HepG2 (cell line): ENCODE data around the gene SMARCA4. TPM values are rescaled to one million over a fixed set of nuclear protein-coding genes. Genes with fewer than 3 reads are reported as not detected.

Experiments
- ATAC-seq: fragments of 200-7000 bp; cut with Tn5 transposase; 3 replicates; pipeline ENCODE4 v1.9.1; 2020; ENCODE audit warnings: mild to moderate bottlenecking, moderate library complexity
- Bru-seq: library from RNA; stranded (reverse); fragments of 400-500 nt; gene quantifications from one replicate; lab custom pipeline; 2021; lab: Mats Ljungman, UMichigan
- BruChase-seq, 2 experiments: library from RNA; stranded (reverse); fragments of 400-500 nt; gene quantifications; one replicate each; lab custom pipeline; 2021; lab: Mats Ljungman, UMichigan
- BruUV-seq: library from RNA; stranded (reverse); fragments of 400-500 nt; replicated peaks from 2 replicates; lab custom pipeline; 2021; lab: Mats Ljungman, UMichigan
- CTCF ChIA-PET: fragments of 300-600 bp; formaldehyde crosslinking; extraction: SDS; loops from one replicate; lab custom pipeline; 2021; ENCODE audit warnings: low total read pairs, inconsistent platforms, low intra/inter-chr PET ratio; lab: Yijun Ruan, JAX
- POLR2A ChIA-PET: fragments of 350-600 bp; sonication (Branson Sonifier 250); formaldehyde crosslinking; loops from one replicate; lab custom pipeline; 2020; ENCODE audit warnings: antibody characterized with exemption, inconsistent platforms; lab: Yijun Ruan, JAX
- DNase-seq: peaks from one replicate; pipeline ENCODE4 v3.0.0-alpha.2; 2015; ENCODE audit warnings: low spot score
- FAIRE-seq: peaks from 3 replicates; lab custom pipeline; 2011; peaks lifted over from hg19 to GRCh38; lab: Jason Lieb, UNC
- H2AFZ ChIP-seq: one replicate; pipeline ENCODE4 v1.6.1; 2011; ENCODE audit warnings: low read length, inconsistent platforms
- H3K27ac ChIP-seq: fragments of 300-600 bp; 3 replicates; pipeline ENCODE4 v1.8.0; 2011; ENCODE audit warnings: mixed run types, mild to moderate bottlenecking, mixed read lengths, low read length, inconsistent platforms; ENCODE audit not compliant: insufficient read depth; ENCODE audit errors: extremely low read length
- H3K27me3 ChIP-seq, 2 experiments: fragments of 200-600 bp in 1 of 2; 2 replicates in 1 of 2; 3 replicates in 1 of 2; pipeline versions ENCODE4 v1.6.0 to v1.8.0; 2011; ENCODE audit warnings: low read length in 2 of 2, mild to moderate bottlenecking in 2 of 2, moderate library complexity in 2 of 2, inconsistent platforms in 1 of 2; ENCODE audit not compliant: insufficient read depth in 2 of 2, control insufficient read depth in 1 of 2
- H3K36me3 ChIP-seq, 2 experiments: fragments of 200-600 bp in 1 of 2; replicated peaks in 1 of 2; 2 replicates in 1 of 2; 3 replicates in 1 of 2; pipeline versions ENCODE4 v1.5.1 to v1.8.0; 2011; ENCODE audit warnings: low read length in 2 of 2, inconsistent platforms in 1 of 2; ENCODE audit not compliant: insufficient read depth in 2 of 2, control insufficient read depth in 1 of 2
- H3K4me1 ChIP-seq: 2 replicates; pipeline ENCODE4 v1.5.1; 2012; ENCODE audit warnings: low read length, inconsistent platforms; ENCODE audit not compliant: insufficient read depth
- H3K4me2 ChIP-seq: 2 replicates; pipeline ENCODE4 v1.6.0; 2011; ENCODE audit warnings: low read depth, low read length, inconsistent platforms
- H3K4me3 ChIP-seq, 3 experiments: fragments of 200-600 bp in 1 of 3; sonication (generic), shearing (Covaris generic) in 1 of 3; replicated peaks in 1 of 3; 2 replicates each; pipeline ENCODE4 v1.5.1; 2011 to 2016; ENCODE audit warnings: low read length in 3 of 3, inconsistent platforms in 2 of 3, low read depth in 2 of 3, mild to moderate bottlenecking in 2 of 3, control low read depth in 1 of 3, mixed read lengths in 1 of 3; ENCODE audit not compliant: insufficient read depth in 1 of 3
- H3K79me2 ChIP-seq: one replicate; pipeline ENCODE4 v1.6.1; 2011; ENCODE audit warnings: low read length, inconsistent platforms; ENCODE audit not compliant: insufficient read depth
- H3K9ac ChIP-seq: 2 replicates; pipeline ENCODE4 v1.6.0; 2011; ENCODE audit warnings: mild to moderate bottlenecking, low read depth, low read length, inconsistent platforms; ENCODE audit not compliant: insufficient read depth
- H3K9me3 ChIP-seq: 2 replicates; pipeline ENCODE4 v1.5.1; 2012; ENCODE audit warnings: mild to moderate bottlenecking, low read length
- H4K20me1 ChIP-seq: 2 replicates; pipeline ENCODE4 v1.6.0; 2011; ENCODE audit warnings: inconsistent platforms, mild to moderate bottlenecking, low read length, moderate library complexity; ENCODE audit not compliant: insufficient read depth
- CENPX ChIP-seq: sonication (generic); formaldehyde crosslinking; IDR thresholded peaks from 2 replicates; pipeline ENCODE4 v1.9.0; 2021; ENCODE audit warnings: mild to moderate bottlenecking, missing genetic modification reagents, moderate library complexity
- CTCF ChIP-seq: sonication (generic); formaldehyde crosslinking; IDR thresholded peaks from 2 replicates; pipeline ENCODE4 v1.5.0; 2020; ENCODE audit warnings: mild to moderate bottlenecking, missing genetic modification reagents, moderate library complexity
- GMEB2 ChIP-seq: IDR thresholded peaks from 2 replicates; pipeline ENCODE4 v1.6.1; 2016; ENCODE audit warnings: missing biosample characterization, missing genetic modification reagents, low read depth
- HNF4A ChIP-seq: sonication (generic); formaldehyde crosslinking; IDR thresholded peaks from 2 replicates; pipeline ENCODE4 v1.4.0; 2020; ENCODE audit warnings: missing genetic modification reagents
- PAF1 ChIP-seq: IDR thresholded peaks from 2 replicates; pipeline ENCODE4 v1.6.1; 2016; ENCODE audit warnings: missing genetic modification reagents, missing compliant biosample characterization
- SRY ChIP-seq: sonication (generic); formaldehyde crosslinking; IDR thresholded peaks from 2 replicates; pipeline ENCODE4 v1.8.0; 2022; ENCODE audit warnings: mild to moderate bottlenecking, missing genetic modification reagents
- ZNF3 ChIP-seq: IDR thresholded peaks from 2 replicates; pipeline ENCODE4 v1.7.0; 2017; ENCODE audit warnings: inconsistent platforms
- ZNF512B ChIP-seq: sonication (generic); formaldehyde crosslinking; IDR thresholded peaks from 2 replicates; pipeline ENCODE4 v1.5.1; 2020; ENCODE audit warnings: missing genetic modification reagents, mild to moderate bottlenecking, borderline replicate concordance
- ZNF652 ChIP-seq: IDR thresholded peaks from 2 replicates; pipeline ENCODE4 v1.6.1; 2016; ENCODE audit warnings: low read depth, borderline replicate concordance
- ZNF740 ChIP-seq: sonication (generic); formaldehyde crosslinking; IDR thresholded peaks from 2 replicates; pipeline ENCODE4 v1.4.0; 2020; ENCODE audit warnings: missing genetic modification reagents
- WGBS: methylation state at CpG from one replicate; pipeline ENCODE4 v1.1.6; 2017; ENCODE audit warnings: low lambda C conversion rate; 5-methylcytosine and 5-hydroxymethylcytosine counted together
- in situ Hi-C: cut with HindIII; loops from 2 replicates; pipeline ENCODE4 v1.10.0; 2017; ENCODE audit warnings: low pct_unique_long_range_greater_than_20kb; ENCODE audit not compliant: extremely low pct_ligation_motif_present
- intact Hi-C: fragments of 100-400 bp; cut with micrococcal nuclease; formaldehyde crosslinking; loops from one replicate; pipeline ENCODE4 v1.10.0; 2022; ENCODE audit not compliant: unreplicated experiment
- long read RNA-seq, 2 experiments: library from RNA in 1 of 2; library from polyadenylated mRNA in 1 of 2; stranded (forward) in 1 of 2; unstranded in 1 of 2; transcript quantifications; one replicate each; pipeline ENCODE4 v2.0.0, GENCODE V29; 2019 to 2022
- polyA minus RNA-seq, 3 experiments: library from RNA; depleted of rRNA, polyadenylated mRNA; stranded (reverse); fragments of >200 nt; gene quantifications; 2 replicates each; pipeline ENCODE4 v1.2.3, GENCODE V29; 2011; ENCODE audit warnings: low replicate concordance in 1 of 3
- polyA plus RNA-seq, 8 experiments: library from polyadenylated mRNA; depleted of rRNA in 3 of 8; stranded (reverse) in 7 of 8; unstranded in 1 of 8; fragments of >200 nt; fragmentation: Illumina TruSeq in 4 of 8; extraction: Trizol in 4 of 8; gene quantifications; 2 replicates each; pipeline versions ENCODE4 v1.2.1 to v1.2.3, GENCODE V29; 2011 to 2016; ENCODE audit warnings: low read depth in 4 of 8, missing spikeins in 1 of 8, mixed read lengths in 1 of 8; ENCODE audit not compliant: insufficient read depth in 1 of 8
- total RNA-seq, 5 experiments: library from RNA; depleted of rRNA; stranded (reverse); fragments of >200 nt; fragmentation: Illumina TruSeq; extraction: Trizol; gene quantifications; 2 replicates each; pipeline ENCODE4 v1.2.3, GENCODE V29; 2016; ENCODE audit warnings: low read depth in 1 of 5

SMARCA4 gene
- total RNA-seq (2016; rRNA removed; fragmentation: Illumina TruSeq; extraction: Trizol) (45.9 and 61.5 TPM in 2 replicates), polyA plus RNA-seq (2011; rRNA removed) (25.4 and 28.7 TPM in 2 replicates), polyA minus RNA-seq (2011; rRNA and poly(A)+ RNA removed; ENCODE audit: low replicate concordance) (91.5 and 97.2 TPM in 2 replicates), Bru-seq, nascent RNA (percentile 61 among the genes with signal in this experiment), BruChase-seq, experiment 1, labeled RNA remaining after a 6-hour chase (percentile 77 among the genes with signal in this experiment), BruChase-seq, experiment 2, labeled RNA remaining after a 2-hour chase (percentile 69 among the genes with signal in this experiment)
- 13.7 and 14.9 TPM in 2 replicates for total RNA-seq (2016; cell fraction: cytosol; rRNA removed; fragmentation: Illumina TruSeq; extraction: Trizol; ENCODE audit: low read depth)
- 46.7 and 48.0 TPM in 2 replicates for total RNA-seq (2016; cell fraction: insoluble cytoplasmic fraction; rRNA removed; fragmentation: Illumina TruSeq; extraction: Trizol)
- 29.6 and 31.5 TPM in 2 replicates for total RNA-seq (2016; cell fraction: membrane; rRNA removed; fragmentation: Illumina TruSeq; extraction: Trizol)
- total RNA-seq (2016; cell fraction: nucleus; rRNA removed; fragmentation: Illumina TruSeq; extraction: Trizol), result 40.2 and 49.1 TPM in 2 replicates
- 17.4 and 25.0 TPM in 2 replicates for polyA plus RNA-seq (2011; cell fraction: cytosol; rRNA removed)
- polyA plus RNA-seq (2011; cell fraction: nucleus; rRNA removed), result 76.1 and 88.8 TPM in 2 replicates
- 42.7 and 48.1 TPM in 2 replicates for polyA plus RNA-seq (2012)
- polyA plus RNA-seq (2016; cell fraction: cytosol; fragmentation: Illumina TruSeq; extraction: Trizol; ENCODE audit: low read depth), result 7.8 and 9.0 TPM in 2 replicates
- 65.5 and 92.2 TPM in 2 replicates for polyA plus RNA-seq (2016; cell fraction: insoluble cytoplasmic fraction; fragmentation: Illumina TruSeq; extraction: Trizol; ENCODE audit: low read depth)
- polyA plus RNA-seq (2016; cell fraction: membrane; fragmentation: Illumina TruSeq; extraction: Trizol; ENCODE audit: low read depth), result 20.1 and 25.6 TPM in 2 replicates
- 103 and 106 TPM in 2 replicates for polyA plus RNA-seq (2016; cell fraction: nucleus; fragmentation: Illumina TruSeq; extraction: Trizol; ENCODE audit: insufficient read depth, low read depth)
- 47.5 and 47.9 TPM in 2 replicates for polyA minus RNA-seq (2011; cell fraction: cytosol; rRNA and poly(A)+ RNA removed)
- polyA minus RNA-seq (2011; cell fraction: nucleus; rRNA and poly(A)+ RNA removed), result 41.6 and 43.3 TPM in 2 replicates
- long read RNA-seq, experiment 1, full-length matches to known transcripts, result 3 of 57 reads
- long read RNA-seq, experiment 1, partial matches to known transcripts, result 51 of 57 reads
- long read RNA-seq, experiment 1, other reads (novel, unspliced or antisense), result 3 of 57 reads
- long read RNA-seq, experiment 2, full-length matches to known transcripts, result 4 of 120 reads
- long read RNA-seq, experiment 2, partial matches to known transcripts, result 86 of 120 reads
- long read RNA-seq, experiment 2, other reads (novel, unspliced or antisense), result 30 of 120 reads

- intact Hi-C loops, result no loop called here
- POLR2A ChIA-PET, result interaction anchor here (1.5 to 2.6 kb wide), 3 partner anchors 19 to 24 kb away, joined by 9 to 17 read pairs (median 10); no protein-coding TSS in a partner anchor
- TF ChIP-seq SRY, result peak; percentile 82
- no peak for TF ChIP-seq CTCF (CRISPR knock-in tag)
- TF ChIP-seq ZNF512B (CRISPR knock-in tag), result no peak
- TF ChIP-seq ZNF740, result peak; percentile 60; the same call in 1 of the 2 replicates
- no peak for TF ChIP-seq HNF4A (CRISPR knock-in tag)
- no peak for TF ChIP-seq ZNF3
- TF ChIP-seq PAF1, result no peak
- no peak for TF ChIP-seq CENPX (CRISPR knock-in tag)
- TF ChIP-seq GMEB2 (CRISPR knock-in tag), result peak; percentile 67; the same call in 1 of the 2 replicates
- no peak for TF ChIP-seq ZNF652 (CRISPR knock-in tag)
Observed at GRCh38 chr19:10960314-10961072, at the start of gene SMARCA4. TSS of gene SMARCA4 (plus strand) at chr19:10961030. CDS start at chr19:10984152, 23,122 bp downstream.

More at GRCh38 chr19:10960314-10961072, at the start of gene SMARCA4:
- DNase-seq (peak; percentile 88), ATAC-seq (peak; percentile 81), FAIRE-seq (peak; percentile 39)
- no peaks in the 10 kb centered on the region for H3K9me3 ChIP-seq
- H3K4me1 ChIP-seq, result peaks cover 45% of the 10 kb centered on the region
- in situ Hi-C loops, result no loop called here
- no peak within 1 kb of the TSS for H2AFZ ChIP-seq
- WGBS, result 1% methylated on average over 26 of the region's 100 CpGs
- H3K4me3 ChIP-seq, result peak within 1 kb of the TSS; percentile 74 to 97 (median 84)
- peaks cover 40% of the 10 kb centered on the region for H3K79me2 ChIP-seq
- BruUV-seq, result TSS peak; percentile 97
- no peaks in the 10 kb centered on the region for H3K27me3 ChIP-seq
- CTCF ChIA-PET, result no interaction called here
- peak within 1 kb of the TSS; percentile 85 for H3K9ac ChIP-seq
- peaks cover 0 to 6% of the 10 kb centered on the region in 2 experiments; a peak in 1 of 5 replicates for H3K36me3 ChIP-seq
- peak within 1 kb of the TSS; percentile 93 for H3K4me2 ChIP-seq
- H3K27ac ChIP-seq, result peak within 1 kb of the TSS; percentile 83
- 0 out of 2 replicates have a peak, but pooled peaks cover 2% of the 10 kb centered on the region for H4K20me1 ChIP-seq
